ENCODE measurements around the gene KLHL36. TPM values are rescaled to one million over a fixed set of nuclear protein-coding genes. Genes with fewer than 3 reads are reported as not detected.
A peak's percentile ranks its signal among the peaks of the same experiment; 100 is the strongest.

Gene KLHL36
- total and polyA plus RNA-seq, 9 of the 15 experiments (the other 6 are each of a cell fraction or from before 2014, with no cell fraction given) = 2.1 to 51.2 (median 18.5) TPM

- no peak for TF ChIP-seq ZNF639 (CRISPR knock-in tag; conservative IDR thresholded peaks at IDR 0.05 in 1 of 2, IDR thresholded peaks at IDR 0.05 in 1 of 2)
Measured at GRCh38 chr16:84677017-84677803, 28.9 kb downstream of the KLHL36 start (continued).

GRCh38 chr16:84677849-84678248, 29.5 kb downstream of the KLHL36 start:
- ChIA-PET POLR2A (interaction anchor here (0.5 kb wide), 1 partner anchor 360 kb away, joined by 3 read pairs; no protein-coding TSS in a partner anchor), CTCF (ENCODE audit: low intra/inter-chr PET ratio) (no interaction called here)
- Histone ChIP-seq H3K9ac (ENCODE audit: insufficient read depth in 1 of 2, low read depth in 2 of 2, low read length in 2 of 2) (no peak overlapping the region; a peak in 1 of 4 replicates), H3K36me3 (ENCODE audit: control insufficient read depth, insufficient read depth, low read length) (no peaks in the 10 kb centered on the region), H3K4me2 (ENCODE audit: insufficient read depth, low read length) (0 out of 2 replicates have a peak overlapping the region, but pooled peaks have one; percentile 9), H3K4me3 (no peak overlapping the region), H4K20me1 (replicated peaks; ENCODE audit: control insufficient read depth, insufficient read depth, low read length) (no peaks in the 10 kb centered on the region; the same call in 1 of the 2 replicates), H3K9me1 (ENCODE audit: control insufficient read depth, insufficient read depth, low read length) (no peaks in the 10 kb centered on the region), H3K27ac (ENCODE audit: extremely low read depth, low read depth, low read length) (no peak overlapping the region), H3K4me1 (replicated peaks in 1 of 2; ENCODE audit: control insufficient read depth in 2 of 2, insufficient read depth in 2 of 2, low read length in 2 of 2) (peaks cover 7 to 8% of the 10 kb centered on the region in 2 experiments; a peak in 4 of 5 replicates), H3K9me3 (replicated peaks; ENCODE audit: control insufficient read depth, insufficient read depth, low read depth, low read length) (no peaks in the 10 kb centered on the region), H2AFZ (ENCODE audit: low read depth, low read length) (peak overlapping the region; percentile 69; the same call in 1 of the 2 replicates), H3K79me2 (ENCODE audit: control insufficient read depth, insufficient read depth, low read length) (no peaks in the 10 kb centered on the region), H3K27me3 (ENCODE audit: control insufficient read depth in 2 of 2, insufficient read depth in 2 of 2, low read length in 2 of 2) (peaks cover 22 to 42% of the 10 kb centered on the region in 2 experiments)
- peak; percentile 32 for ATAC-seq
- no TSS peak for BruUV-seq (replicated peaks)
- intact Hi-C loops (cut with micrococcal nuclease) (no loop called here), in situ Hi-C loops (cut with MboI) (no loop called here)
- DNase-seq (ENCODE audit: extremely low read depth in 1 of 4, low spot score in 3 of 4) = no peak
- 15% methylated on average over 10 of the region's 10 CpGs for WGBS (ENCODE audit: insufficient coverage, low coverage, missing lambda C conversion rate)
- peak; percentile 48 for FAIRE-seq
- no peak for TF ChIP-seq POLR2AphosphoS2 (IDR thresholded peaks at IDR 0.05; ENCODE audit: low read length)
- no peak for TF ChIP-seq TCF3 (CRISPR knock-in tag; IDR thresholded peaks at IDR 0.05)
- no peak for TF ChIP-seq BCL6 (CRISPR knock-in tag; IDR thresholded peaks at IDR 0.05)
- peak; percentile 60; the same call in 1 of the 2 replicates for TF ChIP-seq RAD51 (IDR thresholded peaks at IDR 0.05; ENCODE audit: borderline replicate concordance, low read depth)
- TF ChIP-seq ZBTB5 (IDR thresholded peaks at IDR 0.05) = no peak
- TF ChIP-seq ZNF184 (CRISPR knock-in tag; IDR thresholded peaks at IDR 0.05) = no peak
- TF ChIP-seq, protein P1, sequence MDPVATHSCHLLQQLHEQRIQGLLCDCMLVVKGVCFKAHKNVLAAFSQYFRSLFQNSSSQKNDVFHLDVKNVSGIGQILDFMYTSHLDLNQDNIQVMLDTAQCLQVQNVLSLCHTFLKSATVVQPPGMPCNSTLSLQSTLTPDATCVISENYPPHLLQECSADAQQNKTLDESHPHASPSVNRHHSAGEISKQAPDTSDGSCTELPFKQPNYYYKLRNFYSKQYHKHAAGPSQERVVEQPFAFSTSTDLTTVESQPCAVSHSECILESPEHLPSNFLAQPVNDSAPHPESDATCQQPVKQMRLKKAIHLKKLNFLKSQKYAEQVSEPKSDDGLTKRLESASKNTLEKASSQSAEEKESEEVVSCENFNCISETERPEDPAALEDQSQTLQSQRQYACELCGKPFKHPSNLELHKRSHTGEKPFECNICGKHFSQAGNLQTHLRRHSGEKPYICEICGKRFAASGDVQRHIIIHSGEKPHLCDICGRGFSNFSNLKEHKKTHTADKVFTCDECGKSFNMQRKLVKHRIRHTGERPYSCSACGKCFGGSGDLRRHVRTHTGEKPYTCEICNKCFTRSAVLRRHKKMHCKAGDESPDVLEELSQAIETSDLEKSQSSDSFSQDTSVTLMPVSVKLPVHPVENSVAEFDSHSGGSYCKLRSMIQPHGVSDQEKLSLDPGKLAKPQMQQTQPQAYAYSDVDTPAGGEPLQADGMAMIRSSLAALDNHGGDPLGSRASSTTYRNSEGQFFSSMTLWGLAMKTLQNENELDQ (CRISPR knock-in tag; IDR thresholded peaks at IDR 0.05; ENCODE audit: borderline replicate concordance) = no peak
- TF ChIP-seq POLR3A (IDR thresholded peaks at IDR 0.05; ENCODE audit: borderline replicate concordance, extremely low read depth, insufficient read depth, insufficient read length) = no peak
- peak; percentile 53 for TF ChIP-seq L3MBTL2 (IDR thresholded peaks at IDR 0.05)
- TF ChIP-seq CBX2 (IDR thresholded peaks at IDR 0.05; ENCODE audit: insufficient read depth, low read length, poor library complexity, severe bottlenecking) = no peak
- TF ChIP-seq HDAC3 (IDR thresholded peaks at IDR 0.05; ENCODE audit: borderline replicate concordance, partially characterized antibody) = no peak
- TF ChIP-seq CREM (IDR thresholded peaks at IDR 0.05; ENCODE audit: low read depth) = 0 out of 2 replicates have a peak, but pooled peaks have one; percentile 2
